Panc1 (cell line): ENCODE data around the gene DGKD. TPM values are rescaled to one million over a fixed set of nuclear protein-coding genes. Genes with fewer than 3 reads are reported as not detected.

Experiments used
- ATAC-seq: fragments of 200-7000 bp; cut with Tn5 transposase; 2 replicates; pipeline ENCODE4 v1.9.1; 2020; ENCODE audit warnings: mild to moderate bottlenecking, moderate library complexity
- BruUV-seq: library from RNA; stranded (reverse); fragments of 400-500 nt; replicated peaks from 2 replicates; lab custom pipeline; 2021; lab: Mats Ljungman, UMichigan
- CTCF ChIA-PET: fragments of 300-600 bp; sonication (Branson Sonifier 250); formaldehyde crosslinking; loops from one replicate; lab custom pipeline; 2022; ENCODE audit warnings: antibody characterized with exemption; lab: Charles Lee
- POLR2A ChIA-PET: fragments of 300-600 bp; sonication (Branson Sonifier 250); formaldehyde crosslinking; loops from one replicate; lab custom pipeline; 2022; ENCODE audit warnings: antibody characterized with exemption; lab: Charles Lee
- DNase-seq: peaks from one replicate; pipeline ENCODE4 v3.0.0-alpha.2; 2010; ENCODE audit warnings: low read depth, low spot score
- H3K27ac ChIP-seq: 2 replicates; pipeline ENCODE4 v1.5.1; 2011; ENCODE audit warnings: mild to moderate bottlenecking, low read length, inconsistent platforms
- H3K27me3 ChIP-seq: fragments of 200-500 bp; sonication (Bioruptor generic); 2 replicates; pipeline ENCODE4 v1.6.0; 2014; ENCODE audit warnings: low read length, inconsistent platforms; ENCODE audit not compliant: control insufficient read depth, insufficient read depth
- H3K36me3 ChIP-seq: fragments of 200-500 bp; sonication (Bioruptor generic); 2 replicates; pipeline ENCODE4 v1.5.1; 2014; ENCODE audit warnings: inconsistent platforms, mild to moderate bottlenecking, low read length, moderate library complexity; ENCODE audit not compliant: control insufficient read depth, insufficient read depth
- H3K4me1 ChIP-seq: 2 replicates; pipeline ENCODE4 v1.5.1; 2011; ENCODE audit warnings: inconsistent platforms, mild to moderate bottlenecking, low read length, moderate library complexity; ENCODE audit not compliant: control insufficient read depth, insufficient read depth
- H3K4me3 ChIP-seq, 2 experiments: 2 replicates each; pipeline ENCODE4 v1.5.1; 2011 to 2012; ENCODE audit warnings: low read depth in 2 of 2, low read length in 2 of 2, mild to moderate bottlenecking in 2 of 2, inconsistent platforms in 1 of 2, moderate library complexity in 1 of 2
- H3K9me3 ChIP-seq: fragments of 200-500 bp; sonication (Bioruptor generic); 2 replicates; pipeline ENCODE4 v1.5.1; 2014; ENCODE audit warnings: low read depth, mild to moderate bottlenecking, inconsistent platforms, low read length, moderate library complexity; ENCODE audit not compliant: control insufficient read depth, insufficient read depth
- POLR2AphosphoS5 ChIP-seq: IDR thresholded peaks from 2 replicates; pipeline ENCODE4 v1.6.1; 2012; ENCODE audit warnings: mild to moderate bottlenecking, low read depth, low read length, moderate library complexity
- SIN3A ChIP-seq: IDR thresholded peaks from 2 replicates; pipeline ENCODE4 v1.6.1; 2012; ENCODE audit warnings: low read depth, mild to moderate bottlenecking, low read length, moderate library complexity, borderline replicate concordance; ENCODE audit not compliant: insufficient read depth
- TCF7L2 ChIP-seq: IDR thresholded peaks from 2 replicates; pipeline ENCODE4 v1.6.1; 2011; ENCODE audit warnings: mild to moderate bottlenecking, low read depth, low read length, inconsistent platforms
- in situ Hi-C: cut with HindIII; loops from 2 replicates; pipeline ENCODE4 v1.10.0; 2016; ENCODE audit warnings: low sequenced_read_pairs, low pct_unique_long_range_greater_than_20kb
- intact Hi-C: fragments of 100-400 bp; cut with micrococcal nuclease; formaldehyde crosslinking; loops from one replicate; pipeline ENCODE4 v1.10.0; 2022; ENCODE audit not compliant: unreplicated experiment
- total RNA-seq: library from RNA; stranded (reverse); gene quantifications from one replicate; pipeline ENCODE4 v1.2.1, GENCODE V29; 2021; ENCODE audit not compliant: unreplicated experiment
- TF ChIP-seq, protein P1 (sequence below): fragments of 450-650 bp; IDR thresholded peaks from 2 replicates; pipeline ENCODE4 v1.5.1; 2017; ENCODE audit warnings: mild to moderate bottlenecking
- TF ChIP-seq, protein P2 (sequence below), 2 experiments: IDR thresholded peaks; 2 replicates each; pipeline ENCODE4 v1.6.1; 2011 to 2012; ENCODE audit warnings: low read depth in 2 of 2, control low read depth in 1 of 2, low read length in 1 of 2, mild to moderate bottlenecking in 1 of 2, moderate library complexity in 1 of 2; ENCODE audit not compliant: insufficient read depth in 1 of 2

The DGKD gene
- total RNA-seq, 1 experiment from 2014 or later: 89.0 TPM

DNA sequence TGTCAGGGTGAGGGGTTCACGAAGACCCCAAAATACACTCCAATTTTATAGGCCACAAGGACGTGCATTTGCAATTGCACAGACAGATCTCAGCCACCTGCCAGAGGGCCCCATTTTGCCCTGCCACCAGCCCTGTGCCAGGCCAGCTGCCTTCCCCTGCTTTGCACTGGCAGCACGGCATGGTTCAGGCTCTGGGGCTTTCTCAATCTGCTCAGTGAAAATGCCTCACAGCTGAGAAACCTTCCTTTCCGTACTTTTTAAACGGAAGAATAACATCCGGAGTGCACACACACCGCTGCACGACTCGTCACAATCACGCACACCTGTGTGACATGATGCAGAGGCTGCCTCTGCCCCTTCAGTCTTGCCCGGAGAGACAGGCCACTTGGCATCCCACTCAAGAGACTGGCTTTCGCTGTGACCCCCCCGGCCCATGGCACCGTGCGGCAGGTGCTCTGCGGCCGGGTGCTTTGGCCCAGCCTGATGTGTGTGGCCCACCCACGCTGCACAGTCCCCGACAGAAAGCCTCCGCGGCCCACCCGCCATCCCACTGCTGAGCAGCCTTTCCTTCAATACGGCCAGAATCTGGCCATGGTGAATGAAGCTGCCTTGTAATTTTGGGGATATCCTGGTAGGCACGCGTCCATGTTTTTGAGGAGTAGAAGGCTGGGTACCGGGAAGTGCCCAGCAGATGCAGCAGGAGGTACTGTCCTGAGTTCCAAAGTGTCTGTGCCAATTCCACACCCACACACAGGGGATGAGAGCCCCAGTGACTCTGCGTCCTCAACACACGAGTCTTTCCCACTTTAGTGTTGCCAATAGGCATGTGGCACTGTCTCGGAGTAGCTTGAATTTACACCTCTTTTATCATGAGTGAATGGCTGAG is 123.5 kb downstream of the DGKD start:
- no peaks in the 10 kb centered on the region for H3K27me3 ChIP-seq
- no peaks in the 10 kb centered on the region for H3K9me3 ChIP-seq
- no TSS peak for BruUV-seq
- CTCF ChIA-PET: interaction anchor here (1.0 kb wide), 1 partner anchor 355 kb away, joined by 4 read pairs; no protein-coding TSS in a partner anchor
- no peak for DNase-seq
- no peak for ATAC-seq
- intact Hi-C loops: no loop called here
- H3K27ac ChIP-seq: peak overlapping the region; percentile 13; the same call in 1 of the 2 replicates
- no peak overlapping the region for H3K4me3 ChIP-seq
- POLR2A ChIA-PET: no interaction called here
- H3K36me3 ChIP-seq: peaks cover 2% of the 10 kb centered on the region; the same call in 1 of the 2 replicates
- in situ Hi-C loops: no loop called here
- H3K4me1 ChIP-seq: peaks cover 3% of the 10 kb centered on the region; the same call in 1 of the 2 replicates
- no peak for TF ChIP-seq SIN3A
- TF ChIP-seq TCF7L2: no peak
- TF ChIP-seq, protein P1, sequence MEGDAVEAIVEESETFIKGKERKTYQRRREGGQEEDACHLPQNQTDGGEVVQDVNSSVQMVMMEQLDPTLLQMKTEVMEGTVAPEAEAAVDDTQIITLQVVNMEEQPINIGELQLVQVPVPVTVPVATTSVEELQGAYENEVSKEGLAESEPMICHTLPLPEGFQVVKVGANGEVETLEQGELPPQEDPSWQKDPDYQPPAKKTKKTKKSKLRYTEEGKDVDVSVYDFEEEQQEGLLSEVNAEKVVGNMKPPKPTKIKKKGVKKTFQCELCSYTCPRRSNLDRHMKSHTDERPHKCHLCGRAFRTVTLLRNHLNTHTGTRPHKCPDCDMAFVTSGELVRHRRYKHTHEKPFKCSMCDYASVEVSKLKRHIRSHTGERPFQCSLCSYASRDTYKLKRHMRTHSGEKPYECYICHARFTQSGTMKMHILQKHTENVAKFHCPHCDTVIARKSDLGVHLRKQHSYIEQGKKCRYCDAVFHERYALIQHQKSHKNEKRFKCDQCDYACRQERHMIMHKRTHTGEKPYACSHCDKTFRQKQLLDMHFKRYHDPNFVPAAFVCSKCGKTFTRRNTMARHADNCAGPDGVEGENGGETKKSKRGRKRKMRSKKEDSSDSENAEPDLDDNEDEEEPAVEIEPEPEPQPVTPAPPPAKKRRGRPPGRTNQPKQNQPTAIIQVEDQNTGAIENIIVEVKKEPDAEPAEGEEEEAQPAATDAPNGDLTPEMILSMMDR: no peak
- TF ChIP-seq, protein P2, sequence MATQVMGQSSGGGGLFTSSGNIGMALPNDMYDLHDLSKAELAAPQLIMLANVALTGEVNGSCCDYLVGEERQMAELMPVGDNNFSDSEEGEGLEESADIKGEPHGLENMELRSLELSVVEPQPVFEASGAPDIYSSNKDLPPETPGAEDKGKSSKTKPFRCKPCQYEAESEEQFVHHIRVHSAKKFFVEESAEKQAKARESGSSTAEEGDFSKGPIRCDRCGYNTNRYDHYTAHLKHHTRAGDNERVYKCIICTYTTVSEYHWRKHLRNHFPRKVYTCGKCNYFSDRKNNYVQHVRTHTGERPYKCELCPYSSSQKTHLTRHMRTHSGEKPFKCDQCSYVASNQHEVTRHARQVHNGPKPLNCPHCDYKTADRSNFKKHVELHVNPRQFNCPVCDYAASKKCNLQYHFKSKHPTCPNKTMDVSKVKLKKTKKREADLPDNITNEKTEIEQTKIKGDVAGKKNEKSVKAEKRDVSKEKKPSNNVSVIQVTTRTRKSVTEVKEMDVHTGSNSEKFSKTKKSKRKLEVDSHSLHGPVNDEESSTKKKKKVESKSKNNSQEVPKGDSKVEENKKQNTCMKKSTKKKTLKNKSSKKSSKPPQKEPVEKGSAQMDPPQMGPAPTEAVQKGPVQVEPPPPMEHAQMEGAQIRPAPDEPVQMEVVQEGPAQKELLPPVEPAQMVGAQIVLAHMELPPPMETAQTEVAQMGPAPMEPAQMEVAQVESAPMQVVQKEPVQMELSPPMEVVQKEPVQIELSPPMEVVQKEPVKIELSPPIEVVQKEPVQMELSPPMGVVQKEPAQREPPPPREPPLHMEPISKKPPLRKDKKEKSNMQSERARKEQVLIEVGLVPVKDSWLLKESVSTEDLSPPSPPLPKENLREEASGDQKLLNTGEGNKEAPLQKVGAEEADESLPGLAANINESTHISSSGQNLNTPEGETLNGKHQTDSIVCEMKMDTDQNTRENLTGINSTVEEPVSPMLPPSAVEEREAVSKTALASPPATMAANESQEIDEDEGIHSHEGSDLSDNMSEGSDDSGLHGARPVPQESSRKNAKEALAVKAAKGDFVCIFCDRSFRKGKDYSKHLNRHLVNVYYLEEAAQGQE (IDR thresholded peaks at IDR 0.05; ENCODE audit: insufficient read depth in 1 of 2, low read depth in 2 of 2, low read length in 1 of 2): no peak
- TF ChIP-seq POLR2AphosphoS5: no peak

DNA sequence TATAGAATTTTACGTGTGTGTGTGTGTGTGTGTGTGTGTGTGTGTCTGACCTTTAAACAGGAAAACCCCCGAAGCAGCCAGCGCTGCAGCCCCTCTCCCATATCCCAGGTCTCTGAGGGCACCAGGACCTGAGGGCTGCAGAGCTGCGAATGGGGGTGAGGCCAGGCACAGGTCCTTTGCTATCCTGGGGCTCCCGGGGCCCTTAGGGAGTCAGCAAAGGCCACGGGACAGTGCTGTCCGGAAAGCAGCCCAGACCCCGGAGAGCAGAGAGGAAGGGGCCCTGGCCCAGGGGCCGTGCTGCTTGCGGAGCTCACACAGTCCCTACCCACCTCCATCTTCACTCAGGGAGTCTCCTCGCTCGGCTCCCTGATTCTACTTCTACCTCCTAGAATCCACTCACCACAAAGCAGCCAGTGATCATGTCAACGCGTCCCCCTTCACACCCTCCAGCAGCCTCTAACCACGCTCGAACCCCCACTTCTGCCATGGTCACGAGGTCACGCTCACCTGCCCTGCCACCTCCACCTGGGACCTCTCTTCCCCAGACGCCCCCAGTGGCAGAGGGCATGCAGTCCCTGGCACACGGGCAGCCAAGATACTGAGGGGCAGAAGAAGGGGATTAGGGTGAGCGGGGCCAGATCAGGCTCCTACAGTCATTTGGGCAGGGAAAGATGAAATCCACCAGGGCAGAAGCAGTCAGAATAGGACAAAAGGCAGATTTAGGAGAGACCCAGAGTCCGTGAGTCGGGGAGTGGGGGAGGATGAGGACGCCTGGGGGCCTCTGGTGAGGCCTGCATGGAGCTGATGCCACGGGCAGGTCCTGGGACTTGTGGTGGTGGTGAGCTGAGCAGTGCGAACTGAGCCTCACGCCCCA is 125.6 kb downstream of the DGKD start:
- in situ Hi-C loops (no loop called here), intact Hi-C loops (no loop called here)
- Histone ChIP-seq H3K27me3 (no peaks in the 10 kb centered on the region), H3K4me1 (peaks cover 3% of the 10 kb centered on the region; the same call in 1 of the 2 replicates), H3K36me3 (peaks cover 2% of the 10 kb centered on the region), H3K9me3 (no peaks in the 10 kb centered on the region), H3K4me3 (no peak overlapping the region), H3K27ac (peak overlapping the region; percentile 58)
- no peak for DNase-seq
- no TSS peak for BruUV-seq
- CTCF ChIA-PET: no interaction called here
- TF ChIP-seq, protein P2 (IDR thresholded peaks at IDR 0.05; ENCODE audit: insufficient read depth in 1 of 2, low read depth in 2 of 2, low read length in 1 of 2): no peak
- TF ChIP-seq POLR2AphosphoS5 (no peak), TCF7L2 (no peak), SIN3A (no peak)
- TF ChIP-seq, protein P1: no peak
- ATAC-seq: peak; percentile 17
- POLR2A ChIA-PET: no interaction called here
